Ishikawa (cell line): ENCODE results near the gene IFI27L2.

Source experiments
- CREB1 ChIP-seq: IDR thresholded peaks from 2 replicates; pipeline ENCODE4 v1.6.1; 2012; ENCODE audit warnings: low read depth
- TF ChIP-seq, protein P1 (sequence below): IDR thresholded peaks from 2 replicates; pipeline ENCODE4 v1.6.1; 2012

DNA sequence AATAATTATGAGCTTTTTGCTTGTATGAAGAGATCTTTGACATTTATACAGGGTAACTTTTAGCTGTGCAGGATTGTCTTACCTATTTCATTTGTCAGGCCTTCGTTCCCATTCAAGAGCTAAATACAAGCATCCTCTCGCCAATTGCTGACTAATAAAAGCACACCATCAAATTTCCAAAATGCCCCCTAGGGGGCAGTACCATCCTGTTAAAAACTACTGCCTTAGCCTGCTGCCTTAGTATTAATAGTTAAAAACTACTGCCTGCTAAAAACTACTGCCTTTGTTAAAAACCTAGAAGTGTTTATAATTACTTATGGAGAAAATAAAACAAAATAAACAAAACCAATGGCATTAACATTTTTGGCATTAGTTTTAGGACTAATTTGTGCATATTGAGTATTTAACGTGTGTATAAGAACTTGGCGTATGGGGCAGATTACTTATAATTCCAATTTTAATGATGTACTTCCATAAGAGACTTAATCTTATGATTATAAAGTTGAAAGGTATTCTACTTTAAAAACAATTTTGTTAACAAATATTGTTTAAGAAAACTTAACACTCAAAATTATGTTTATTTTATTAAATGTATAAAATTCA is 3.0 kb upstream of the IFI27L2 start:
- no peak for TF ChIP-seq CREB1
- TF ChIP-seq, protein P1, sequence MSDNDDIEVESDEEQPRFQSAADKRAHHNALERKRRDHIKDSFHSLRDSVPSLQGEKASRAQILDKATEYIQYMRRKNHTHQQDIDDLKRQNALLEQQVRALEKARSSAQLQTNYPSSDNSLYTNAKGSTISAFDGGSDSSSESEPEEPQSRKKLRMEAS: no peak
